ENCODE measurements around the gene ANKS3.
A peak's percentile ranks its signal among the peaks of the same experiment; 100 is the strongest.

ANKS3 gene

GRCh38 chr16:4666537-4667202, 67.4 kb downstream of the ANKS3 start:
- no peak for DNase-seq (ENCODE audit: low read depth)

GRCh38 chr16:4664538-4665418, 69.3 kb downstream of the ANKS3 start:
- peak; percentile 43 for DNase-seq (ENCODE audit: low read depth)

GRCh38 chr16:4663777-4664465, 70.2 kb downstream of the ANKS3 start:
- DNase-seq (ENCODE audit: low read depth): no peak

GRCh38 chr16:4663465-4663776, 70.7 kb downstream of the ANKS3 start:
- DNase-seq (ENCODE audit: low read depth): no peak

- no peak for DNase-seq (ENCODE audit: low read depth)
These were observed 72.4 kb downstream of the ANKS3 start for GRCh38 chr16:4661661-4662060.

GRCh38 chr16:4660454-4661007, 73.5 kb downstream of the ANKS3 start:
- DNase-seq (ENCODE audit: low read depth): peak; percentile 61

GRCh38 chr16:4659363-4660353, 74.4 kb downstream of the ANKS3 start:
- DNase-seq (ENCODE audit: low read depth): no peak

- DNase-seq (ENCODE audit: low read depth): no peak
These were observed 77.1 kb downstream of the ANKS3 start for GRCh38 chr16:4656695-4657686.

- no peak for DNase-seq (ENCODE audit: low read depth)
These were observed 77.8 kb downstream of the ANKS3 start for GRCh38 chr16:4656221-4656620.

GRCh38 chr16:4655801-4656200, 78.3 kb downstream of the ANKS3 start:
- no peak for DNase-seq (ENCODE audit: low read depth)

GRCh38 chr16:4654964-4655590, 79.0 kb downstream of the ANKS3 start:
- DNase-seq (ENCODE audit: low read depth): no peak

- DNase-seq (ENCODE audit: low read depth): no peak
These were observed 79.8 kb downstream of the ANKS3 start for GRCh38 chr16:4654011-4654963.

- no peak for DNase-seq (ENCODE audit: low read depth)
These were observed 81.5 kb downstream of the ANKS3 start for GRCh38 chr16:4652561-4652960.

GRCh38 chr16:4651827-4652226, 82.2 kb downstream of the ANKS3 start:
- no peak for DNase-seq (ENCODE audit: low read depth)

- peak; percentile 49 for DNase-seq (ENCODE audit: low read depth)
These were observed 83.5 kb downstream of the ANKS3 start for GRCh38 chr16:4650443-4651074.

- DNase-seq (ENCODE audit: low read depth): no peak
These were observed 84.2 kb downstream of the ANKS3 start for GRCh38 chr16:4649744-4650442.

GRCh38 chr16:4648917-4649316, 85.2 kb downstream of the ANKS3 start:
- DNase-seq (ENCODE audit: low read depth): no peak

GRCh38 chr16:4647644-4647980, 86.5 kb downstream of the ANKS3 start:
- DNase-seq (ENCODE audit: low read depth): no peak

Measured in T-helper 22 cell (primary cell).